ENCODE results near the gene SLC16A12.
"Not testable (repeated sequence)": the region's sequence is repeated elsewhere in the genome, so short reads cannot be mapped to it uniquely, and the experiment has no call there.

Gene SLC16A12

DNA sequence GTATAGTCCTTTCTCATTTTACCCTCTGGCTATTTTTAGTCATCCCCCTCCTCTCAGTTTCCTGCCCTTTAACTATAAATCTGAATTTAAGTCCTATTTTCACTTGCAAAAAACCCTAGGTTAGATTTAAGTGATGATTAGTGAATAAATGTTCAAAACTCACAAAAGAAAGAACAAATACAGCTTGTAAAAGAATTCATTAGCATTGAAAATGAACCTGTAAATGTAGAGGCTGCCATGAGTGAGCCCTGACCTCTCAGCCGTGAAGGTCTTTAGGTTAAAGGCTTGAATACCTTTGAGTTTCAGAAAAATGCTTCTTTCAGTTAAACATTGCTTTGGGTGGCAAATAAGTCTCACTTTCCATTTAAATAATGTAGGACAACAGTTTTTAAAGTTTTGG is 2.0 kb upstream of the SLC16A12 start:
- Histone ChIP-seq H3K27ac (no peak overlapping the region), H3K9ac (no peak overlapping the region), H3K4me1 (ENCODE audit: low read depth, poor library complexity, severe bottlenecking) (no peaks in the 10 kb centered on the region), H3K36me3 (ENCODE audit: insufficient read depth) (no peaks in the 10 kb centered on the region), H2AFZ (ENCODE audit: low read depth) (no peak overlapping the region), H3K27me3 (ENCODE audit: insufficient read depth, low read depth) (no peaks in the 10 kb centered on the region), H3K4me3 (IDR thresholded peaks at IDR 0.05; ENCODE audit: insufficient read depth, low read depth, low read length) (no peak overlapping the region), H4K20me1 (ENCODE audit: insufficient read depth) (no peaks in the 10 kb centered on the region), H3K4me2 (no peak overlapping the region), H3K79me2 (ENCODE audit: insufficient read depth, low read depth) (no peaks in the 10 kb centered on the region)
- TF ChIP-seq, protein P1, sequence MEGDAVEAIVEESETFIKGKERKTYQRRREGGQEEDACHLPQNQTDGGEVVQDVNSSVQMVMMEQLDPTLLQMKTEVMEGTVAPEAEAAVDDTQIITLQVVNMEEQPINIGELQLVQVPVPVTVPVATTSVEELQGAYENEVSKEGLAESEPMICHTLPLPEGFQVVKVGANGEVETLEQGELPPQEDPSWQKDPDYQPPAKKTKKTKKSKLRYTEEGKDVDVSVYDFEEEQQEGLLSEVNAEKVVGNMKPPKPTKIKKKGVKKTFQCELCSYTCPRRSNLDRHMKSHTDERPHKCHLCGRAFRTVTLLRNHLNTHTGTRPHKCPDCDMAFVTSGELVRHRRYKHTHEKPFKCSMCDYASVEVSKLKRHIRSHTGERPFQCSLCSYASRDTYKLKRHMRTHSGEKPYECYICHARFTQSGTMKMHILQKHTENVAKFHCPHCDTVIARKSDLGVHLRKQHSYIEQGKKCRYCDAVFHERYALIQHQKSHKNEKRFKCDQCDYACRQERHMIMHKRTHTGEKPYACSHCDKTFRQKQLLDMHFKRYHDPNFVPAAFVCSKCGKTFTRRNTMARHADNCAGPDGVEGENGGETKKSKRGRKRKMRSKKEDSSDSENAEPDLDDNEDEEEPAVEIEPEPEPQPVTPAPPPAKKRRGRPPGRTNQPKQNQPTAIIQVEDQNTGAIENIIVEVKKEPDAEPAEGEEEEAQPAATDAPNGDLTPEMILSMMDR (conservative IDR thresholded peaks at IDR 0.05; ENCODE audit: low read depth, low read length): no peak

DNA sequence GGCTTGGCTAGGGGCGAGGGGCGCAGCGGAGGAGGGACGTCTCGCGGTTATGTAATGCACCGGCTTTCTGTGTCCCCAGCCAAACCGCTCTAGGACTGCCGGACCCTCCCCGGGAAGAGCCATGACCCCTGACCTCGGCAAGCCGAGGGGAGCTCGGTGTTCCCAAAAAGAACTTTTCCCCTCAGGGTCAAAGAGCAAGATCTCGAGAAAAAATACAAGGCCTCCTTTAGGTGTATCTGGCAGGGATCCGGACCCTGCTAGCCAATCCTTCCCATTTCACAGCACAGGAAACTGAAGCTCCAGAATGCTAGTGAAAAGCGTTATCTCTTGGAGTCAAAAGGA is 590 bp upstream of the SLC16A12 start:
- H3K36me3 ChIP-seq (ENCODE audit: insufficient read depth): no peaks in the 10 kb centered on the region
- H3K9ac ChIP-seq: no peak overlapping the region
- no peak overlapping the region for H3K4me3 ChIP-seq (IDR thresholded peaks at IDR 0.05; ENCODE audit: insufficient read depth, low read depth, low read length)
- TF ChIP-seq, protein P1 (conservative IDR thresholded peaks at IDR 0.05; ENCODE audit: low read depth, low read length): no peak
- H3K27me3 ChIP-seq (ENCODE audit: insufficient read depth, low read depth): no peaks in the 10 kb centered on the region
- no peaks in the 10 kb centered on the region for H3K4me1 ChIP-seq (ENCODE audit: low read depth, poor library complexity, severe bottlenecking)
- no peak overlapping the region for H3K4me2 ChIP-seq
- no peaks in the 10 kb centered on the region for H4K20me1 ChIP-seq (ENCODE audit: insufficient read depth)
- no peak overlapping the region for H3K27ac ChIP-seq
- H2AFZ ChIP-seq (ENCODE audit: low read depth): no peak overlapping the region
- H3K79me2 ChIP-seq (ENCODE audit: insufficient read depth, low read depth): no peaks in the 10 kb centered on the region

DNA sequence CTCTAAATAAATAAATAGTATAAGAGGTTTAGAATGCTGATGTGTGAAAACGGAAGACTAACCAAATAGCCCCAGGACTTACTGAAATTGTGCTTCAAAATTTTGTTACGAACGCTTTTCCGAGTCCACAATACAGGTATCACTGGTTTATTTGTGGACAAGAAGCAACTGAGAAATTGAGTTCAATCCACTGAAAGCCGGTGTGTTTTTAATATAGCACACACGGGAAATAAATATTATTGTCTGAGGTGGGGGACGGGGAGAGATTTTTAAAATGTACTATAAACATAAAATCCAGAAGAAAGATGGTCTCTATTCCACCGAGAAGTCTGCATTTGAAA is 598 bp downstream of the SLC16A12 start:
- H3K27ac ChIP-seq: no peak overlapping the region
- no peaks in the 10 kb centered on the region for H3K79me2 ChIP-seq (ENCODE audit: insufficient read depth, low read depth)
- no peak overlapping the region for H2AFZ ChIP-seq (ENCODE audit: low read depth)
- H3K4me2 ChIP-seq: no peak overlapping the region
- H3K9ac ChIP-seq: no peak overlapping the region
- no peaks in the 10 kb centered on the region for H4K20me1 ChIP-seq (ENCODE audit: insufficient read depth)
- no peaks in the 10 kb centered on the region for H3K36me3 ChIP-seq (ENCODE audit: insufficient read depth)
- TF ChIP-seq, protein P1 (conservative IDR thresholded peaks at IDR 0.05; ENCODE audit: low read depth, low read length): no peak
- no peak overlapping the region for H3K4me3 ChIP-seq (IDR thresholded peaks at IDR 0.05; ENCODE audit: insufficient read depth, low read depth, low read length)
- H3K27me3 ChIP-seq (ENCODE audit: insufficient read depth, low read depth): no peaks in the 10 kb centered on the region
- H3K4me1 ChIP-seq (ENCODE audit: low read depth, poor library complexity, severe bottlenecking): no peaks in the 10 kb centered on the region

DNA sequence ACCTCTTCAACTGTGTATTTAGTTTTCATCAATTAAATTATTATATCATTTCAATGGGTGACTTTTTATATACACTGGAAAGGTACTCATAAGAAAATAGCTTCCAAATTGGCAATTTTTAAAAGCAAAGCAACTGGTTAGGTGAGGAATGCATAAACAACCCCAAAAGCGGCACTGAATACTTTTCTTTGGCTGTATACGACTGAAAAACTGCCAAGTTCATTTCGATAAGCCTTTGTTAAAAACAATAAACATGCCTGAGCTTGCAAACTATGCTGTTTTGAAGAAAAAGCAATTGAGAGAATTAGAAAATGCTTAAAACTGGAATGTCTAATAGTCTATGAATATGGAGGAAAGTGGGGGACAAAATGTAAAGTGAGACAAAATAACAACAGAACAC is 2.9 kb downstream of the SLC16A12 start:
- Histone ChIP-seq H2AFZ (ENCODE audit: low read depth) (no peak overlapping the region), H3K4me1 (ENCODE audit: low read depth, poor library complexity, severe bottlenecking) (no peaks in the 10 kb centered on the region), H3K27me3 (ENCODE audit: insufficient read depth, low read depth) (no peaks in the 10 kb centered on the region), H4K20me1 (ENCODE audit: insufficient read depth) (no peaks in the 10 kb centered on the region), H3K79me2 (ENCODE audit: insufficient read depth, low read depth) (no peaks in the 10 kb centered on the region), H3K9ac (no peak overlapping the region), H3K4me3 (IDR thresholded peaks at IDR 0.05; ENCODE audit: insufficient read depth, low read depth, low read length) (no peak overlapping the region), H3K4me2 (no peak overlapping the region), H3K36me3 (ENCODE audit: insufficient read depth) (no peaks in the 10 kb centered on the region), H3K27ac (no peak overlapping the region)
- TF ChIP-seq, protein P1 (conservative IDR thresholded peaks at IDR 0.05; ENCODE audit: low read depth, low read length): no peak

DNA sequence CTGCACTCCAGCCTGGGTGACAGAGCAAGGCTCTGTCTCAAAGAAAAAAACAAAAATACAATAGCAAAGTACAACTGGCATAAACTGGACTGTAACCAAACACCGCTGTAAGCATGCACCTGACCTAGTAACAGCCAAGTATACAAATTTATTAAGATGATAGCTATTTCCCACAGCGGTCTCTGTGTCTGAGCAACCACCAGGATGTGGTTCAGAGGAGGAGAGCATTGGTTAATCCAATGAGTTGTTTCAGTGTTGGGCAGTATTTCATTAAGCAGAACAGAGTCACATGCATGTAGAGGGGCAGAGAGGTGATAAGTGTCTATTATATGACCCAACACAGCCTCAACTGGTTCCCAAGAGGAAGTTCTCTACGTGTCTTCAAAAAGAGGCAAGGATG is 4.0 kb downstream of the SLC16A12 start:
- H4K20me1 ChIP-seq (ENCODE audit: insufficient read depth): no peaks in the 10 kb centered on the region
- no peaks in the 10 kb centered on the region for H3K36me3 ChIP-seq (ENCODE audit: insufficient read depth)
- H3K4me3 ChIP-seq (IDR thresholded peaks at IDR 0.05; ENCODE audit: insufficient read depth, low read depth, low read length): no peak overlapping the region
- no peaks in the 10 kb centered on the region for H3K27me3 ChIP-seq (ENCODE audit: insufficient read depth, low read depth)
- H3K27ac ChIP-seq: no peak overlapping the region
- no peak overlapping the region for H3K4me2 ChIP-seq
- H3K9ac ChIP-seq: no peak overlapping the region
- H2AFZ ChIP-seq (ENCODE audit: low read depth): no peak overlapping the region
- TF ChIP-seq, protein P1 (conservative IDR thresholded peaks at IDR 0.05; ENCODE audit: low read depth, low read length): no peak
- no peaks in the 10 kb centered on the region for H3K79me2 ChIP-seq (ENCODE audit: insufficient read depth, low read depth)
- no peaks in the 10 kb centered on the region for H3K4me1 ChIP-seq (ENCODE audit: low read depth, poor library complexity, severe bottlenecking)

DNA sequence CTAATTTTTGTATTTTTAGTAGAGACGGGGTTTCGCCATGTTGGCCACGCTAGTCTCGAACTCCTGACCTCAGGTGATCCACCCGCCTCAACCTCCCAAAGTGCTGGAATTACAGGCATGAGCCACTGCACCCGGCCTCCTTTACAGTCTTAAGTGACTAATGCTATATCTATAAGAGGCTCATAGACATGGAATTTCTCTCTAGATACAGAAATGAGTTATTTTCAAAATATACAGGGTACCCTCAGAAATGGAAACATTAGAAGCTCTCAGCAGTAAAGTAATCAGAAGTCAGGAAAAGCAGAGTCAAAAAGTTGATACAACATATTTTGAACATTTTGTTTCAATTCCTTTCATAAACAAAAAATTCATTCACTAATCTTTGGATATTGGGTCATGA is 5.7 kb downstream of the SLC16A12 start:
- not testable (repeated sequence) for H3K4me1 ChIP-seq (ENCODE audit: low read depth, poor library complexity, severe bottlenecking); H3K4me3 ChIP-seq (IDR thresholded peaks at IDR 0.05; ENCODE audit: insufficient read depth, low read depth, low read length); H3K27ac ChIP-seq; H3K36me3 ChIP-seq (ENCODE audit: insufficient read depth); H4K20me1 ChIP-seq (ENCODE audit: insufficient read depth); H3K27me3 ChIP-seq (ENCODE audit: insufficient read depth, low read depth); H3K4me2 ChIP-seq; H3K9ac ChIP-seq; H3K79me2 ChIP-seq (ENCODE audit: insufficient read depth, low read depth); H2AFZ ChIP-seq (ENCODE audit: low read depth)
